Activated naive CD4-positive, alpha-beta T cell treated with anti-CD3 and anti-CD28 coated beads for 36 hours (primary cell): Measurements from ENCODE around the gene NEU4. TPM values are rescaled to one million over a fixed set of nuclear protein-coding genes. Genes with fewer than 3 reads are reported as not detected.

ENCODE experiments used
- CTCF ChIA-PET: fragments of 350-600 bp; sonication (Branson Sonifier 250); formaldehyde crosslinking; loops from one replicate; lab custom pipeline; 2021; ENCODE audit warnings: antibody characterized with exemption; lab: Charles Lee
- DNase-seq: peaks from one replicate; pipeline ENCODE4 v3.0.0-alpha.2; 2020
- H3K27ac Mint-ChIP-seq: one replicate; pipeline ENCODE4 v1.8.0; 2021; ENCODE audit warnings: mild to moderate bottlenecking, mixed read lengths
- H3K27me3 Mint-ChIP-seq: one replicate; pipeline ENCODE4 v1.8.0; 2021; ENCODE audit warnings: low read depth, mixed read lengths
- H3K36me3 Mint-ChIP-seq: one replicate; pipeline ENCODE4 v1.8.0; 2021; ENCODE audit warnings: low read depth, mixed read lengths
- H3K4me1 Mint-ChIP-seq: one replicate; pipeline ENCODE4 v1.8.0; 2021; ENCODE audit warnings: low read depth, mixed read lengths
- H3K4me3 Mint-ChIP-seq: one replicate; pipeline ENCODE4 v1.8.0; 2021; ENCODE audit warnings: mild to moderate bottlenecking, moderate library complexity, mixed read lengths
- H3K9me3 Mint-ChIP-seq: one replicate; pipeline ENCODE4 v1.8.0; 2021; ENCODE audit warnings: mixed read lengths
- intact Hi-C: fragments of 100-400 bp; cut with micrococcal nuclease; formaldehyde crosslinking; loops from one replicate; pipeline ENCODE4 v1.15.1; 2023
- total RNA-seq, 2 experiments: library from RNA; stranded (reverse); gene quantifications; one replicate each; pipeline ENCODE4 v1.2.3, GENCODE V29; 2021

Gene NEU4
- total RNA-seq, 2 experiments from 2014 or later, result not detected

GRCh38 chr2:241857572-241858121 is 48.7 kb downstream of the NEU4 start:
- CTCF ChIA-PET, result no interaction called here
- H3K36me3 Mint-ChIP-seq, result peaks cover 2% of the 10 kb centered on the region
- peak overlapping the region; percentile 76 for H3K4me3 Mint-ChIP-seq
- DNase-seq, result no peak
- intact Hi-C loops, result loop anchor here (5.0 kb wide), 1 partner anchor 55 kb away; no protein-coding TSS in a partner anchor
- H3K27me3 Mint-ChIP-seq, result peaks cover 5% of the 10 kb centered on the region
- no peaks in the 10 kb centered on the region for H3K9me3 Mint-ChIP-seq
- no peak overlapping the region for H3K27ac Mint-ChIP-seq
- peaks cover 49% of the 10 kb centered on the region for H3K4me1 Mint-ChIP-seq

- CTCF ChIA-PET, result no interaction called here
- peaks cover 7% of the 10 kb centered on the region for H3K27me3 Mint-ChIP-seq
- H3K4me3 Mint-ChIP-seq, result peak within 1 kb of the TSS; percentile 76
- peak within 1 kb of the TSS; percentile 95 for H3K27ac Mint-ChIP-seq
- H3K9me3 Mint-ChIP-seq, result no peaks in the 10 kb centered on the region
- DNase-seq, result peak; percentile 86
- intact Hi-C loops, result loop anchor here (1.0 to 5.0 kb wide), 5 partner anchors 14 to 128 kb away; no protein-coding TSS in a partner anchor
- no peaks in the 10 kb centered on the region for H3K36me3 Mint-ChIP-seq
- H3K4me1 Mint-ChIP-seq, result peaks cover 57% of the 10 kb centered on the region
Measured at GRCh38 chr2:241858206-241859016, 49.4 kb downstream of the NEU4 start, which contains the start of gene PDCD1. Gene PDCD1, minus strand, starts transcription at chr2:241858894. Its CDS starts 56 bp downstream, at chr2:241858838.

- Mint-ChIP-seq H3K27ac (peak overlapping the region; percentile 95), H3K27me3 (peaks cover 7% of the 10 kb centered on the region), H3K4me3 (peak overlapping the region; percentile 76), H3K36me3 (no peaks in the 10 kb centered on the region), H3K4me1 (peaks cover 63% of the 10 kb centered on the region), H3K9me3 (no peaks in the 10 kb centered on the region)
- intact Hi-C loops, result loop anchor here (1.0 to 5.0 kb wide), 5 partner anchors 15 to 129 kb away; no protein-coding TSS in a partner anchor
- CTCF ChIA-PET, result interaction anchor here (0.7 to 1.0 kb wide), 2 partner anchors 14 to 125 kb away, joined by 3 to 4 read pairs; partner anchors contain the start of gene D2HGDH
- peak; percentile 38 for DNase-seq
Measured at GRCh38 chr2:241859017-241859435, 50.0 kb downstream of the NEU4 start.

GRCh38 chr2:241859436-241860183 is 50.6 kb downstream of the NEU4 start:
- peaks cover 69% of the 10 kb centered on the region for H3K4me1 Mint-ChIP-seq
- H3K4me3 Mint-ChIP-seq, result peak overlapping the region; percentile 76
- H3K27ac Mint-ChIP-seq, result peak overlapping the region; percentile 95
- H3K36me3 Mint-ChIP-seq, result no peaks in the 10 kb centered on the region
- H3K9me3 Mint-ChIP-seq, result no peaks in the 10 kb centered on the region
- peaks cover 11% of the 10 kb centered on the region for H3K27me3 Mint-ChIP-seq
- intact Hi-C loops, result loop anchor here (1.0 to 5.0 kb wide), 5 partner anchors 15 to 129 kb away; no protein-coding TSS in a partner anchor
- peak; percentile 86 for DNase-seq
- CTCF ChIA-PET, result interaction anchor here (0.6 to 1.3 kb wide), 7 partner anchors 9 to 566 kb away, joined by 3 to 5 read pairs (median 4); partner anchors contain the start of gene D2HGDH

GRCh38 chr2:241860184-241861078 is 51.4 kb downstream of the NEU4 start:
- DNase-seq, result no peak
- intact Hi-C loops, result no loop called here
- Mint-ChIP-seq H3K27ac (peak overlapping the region; percentile 95), H3K9me3 (no peaks in the 10 kb centered on the region), H3K36me3 (no peaks in the 10 kb centered on the region), H3K27me3 (peaks cover 11% of the 10 kb centered on the region), H3K4me3 (peak overlapping the region; percentile 76), H3K4me1 (peaks cover 77% of the 10 kb centered on the region)
- CTCF ChIA-PET, result interaction anchor here (0.8 to 1.3 kb wide), 4 partner anchors 8 to 171 kb away, joined by 3 to 5 read pairs (median 5); no protein-coding TSS in a partner anchor

GRCh38 chr2:241861264-241861663 is 52.3 kb downstream of the NEU4 start:
- CTCF ChIA-PET, result no interaction called here
- Mint-ChIP-seq H3K36me3 (no peaks in the 10 kb centered on the region), H3K27ac (no peak overlapping the region), H3K9me3 (no peaks in the 10 kb centered on the region), H3K4me3 (no peak overlapping the region), H3K27me3 (peaks cover 11% of the 10 kb centered on the region), H3K4me1 (peaks cover 78% of the 10 kb centered on the region)
- intact Hi-C loops, result no loop called here
- no peak for DNase-seq

GRCh38 chr2:241862093-241862492 is 53.1 kb downstream of the NEU4 start:
- H3K27me3 Mint-ChIP-seq, result peaks cover 11% of the 10 kb centered on the region
- no peaks in the 10 kb centered on the region for H3K36me3 Mint-ChIP-seq
- H3K4me1 Mint-ChIP-seq, result peaks cover 74% of the 10 kb centered on the region
- intact Hi-C loops, result no loop called here
- H3K9me3 Mint-ChIP-seq, result no peaks in the 10 kb centered on the region
- CTCF ChIA-PET, result no interaction called here
- no peak overlapping the region for H3K4me3 Mint-ChIP-seq
- H3K27ac Mint-ChIP-seq, result peak overlapping the region; percentile 70
- DNase-seq, result no peak

- CTCF ChIA-PET, result no interaction called here
- peaks cover 14% of the 10 kb centered on the region for H3K27me3 Mint-ChIP-seq
- no peaks in the 10 kb centered on the region for H3K9me3 Mint-ChIP-seq
- intact Hi-C loops, result loop anchor here (1.0 kb wide), 1 partner anchor 19 kb away; no protein-coding TSS in a partner anchor
- no peaks in the 10 kb centered on the region for H3K36me3 Mint-ChIP-seq
- H3K4me1 Mint-ChIP-seq, result peaks cover 79% of the 10 kb centered on the region
- peak overlapping the region; percentile 41 for H3K4me3 Mint-ChIP-seq
- no peak for DNase-seq
- H3K27ac Mint-ChIP-seq, result peak overlapping the region; percentile 70
Measured at GRCh38 chr2:241862775-241863535, 54.0 kb downstream of the NEU4 start.

GRCh38 chr2:241863536-241863954 is 54.6 kb downstream of the NEU4 start:
- H3K27ac Mint-ChIP-seq, result peak overlapping the region; percentile 70

GRCh38 chr2:241864168-241864849 is 55.3 kb downstream of the NEU4 start:
- H3K36me3 Mint-ChIP-seq, result no peaks in the 10 kb centered on the region
- no peak overlapping the region for H3K4me3 Mint-ChIP-seq
- intact Hi-C loops, result no loop called here
- no peaks in the 10 kb centered on the region for H3K9me3 Mint-ChIP-seq
- H3K27me3 Mint-ChIP-seq, result peaks cover 14% of the 10 kb centered on the region
- H3K27ac Mint-ChIP-seq, result peak overlapping the region; percentile 2
- CTCF ChIA-PET, result no interaction called here
- peaks cover 84% of the 10 kb centered on the region for H3K4me1 Mint-ChIP-seq
- DNase-seq, result no peak

More at GRCh38 chr2:241863536-241863954, 54.6 kb downstream of the NEU4 start:
- CTCF ChIA-PET, result no interaction called here
- Mint-ChIP-seq H3K4me3 (peak overlapping the region; percentile 41), H3K36me3 (no peaks in the 10 kb centered on the region), H3K9me3 (no peaks in the 10 kb centered on the region), H3K27me3 (peaks cover 14% of the 10 kb centered on the region), H3K4me1 (peaks cover 82% of the 10 kb centered on the region)
- intact Hi-C loops, result loop anchor here (1.0 kb wide), 1 partner anchor 19 kb away; no protein-coding TSS in a partner anchor
- DNase-seq, result peak; percentile 84
